GM04503 (cell line): ENCODE results near the gene NLRX1.
"Not testable (repeated sequence)": the region's sequence is repeated elsewhere in the genome, so short reads cannot be mapped to it uniquely, and the experiment has no call there.

ENCODE experiments used
- DNase-seq: peaks from one replicate; pipeline ENCODE4 v3.0.0-alpha.2; 2012; ENCODE audit warnings: low read depth

Gene NLRX1

GRCh38 chr11:119168471-119169281 lies at the start of gene NLRX1:
Gene NLRX1 (plus strand): TSS chr11:119168725. CDS start chr11:119171404, 2,679 bp downstream.
- DNase-seq: peak; percentile 22

- no peak for DNase-seq
These were observed 49.6 kb upstream of the NLRX1 start for GRCh38 chr11:119118946-119119345.

GRCh38 chr11:119120639-119121007 lies 47.9 kb upstream of the NLRX1 start:
- DNase-seq: no peak

GRCh38 chr11:119121008-119121810 lies 47.3 kb upstream of the NLRX1 start, which contains the start of gene HINFP:
Gene HINFP (plus strand): TSS chr11:119121580. CDS start chr11:119126945, 5,365 bp downstream.
- peak; percentile 88 for DNase-seq

- DNase-seq: no peak
These were observed 46.8 kb upstream of the NLRX1 start for GRCh38 chr11:119121811-119122124.

GRCh38 chr11:119125821-119126220 lies 42.7 kb upstream of the NLRX1 start:
- no peak for DNase-seq

- DNase-seq: no peak
These were observed 41.8 kb upstream of the NLRX1 start for GRCh38 chr11:119126675-119127268.

GRCh38 chr11:119130662-119131061 lies 37.9 kb upstream of the NLRX1 start:
- no peak for DNase-seq

GRCh38 chr11:119134389-119134978 lies 34.0 kb upstream of the NLRX1 start:
- DNase-seq: no peak

- not testable (repeated sequence) for DNase-seq
These were observed 29.2 kb upstream of the NLRX1 start for GRCh38 chr11:119139276-119139675.

GRCh38 chr11:119144825-119145486 lies 23.6 kb upstream of the NLRX1 start:
- DNase-seq: no peak

- DNase-seq: no peak
These were observed 23.0 kb upstream of the NLRX1 start for GRCh38 chr11:119145551-119145950.

- no peak for DNase-seq
These were observed 20.8 kb upstream of the NLRX1 start for GRCh38 chr11:119147604-119148333.

GRCh38 chr11:119148720-119149017 lies 19.9 kb upstream of the NLRX1 start:
- no peak for DNase-seq

GRCh38 chr11:119149018-119149785 lies 19.3 kb upstream of the NLRX1 start, which contains the start of gene ABCG4:
Gene ABCG4 (plus strand): TSS chr11:119149052. CDS start chr11:119149966, 914 bp downstream.
- no peak for DNase-seq

- no peak for DNase-seq
These were observed 18.7 kb upstream of the NLRX1 start for GRCh38 chr11:119149786-119150275.

- no peak for DNase-seq
These were observed 16.5 kb upstream of the NLRX1 start for GRCh38 chr11:119152043-119152442.

GRCh38 chr11:119152604-119153003 lies 15.9 kb upstream of the NLRX1 start:
- DNase-seq: no peak

- DNase-seq: no peak
These were observed 15.3 kb upstream of the NLRX1 start for GRCh38 chr11:119153049-119153818.

GRCh38 chr11:119154178-119154577 lies 14.3 kb upstream of the NLRX1 start:
- DNase-seq: no peak
